CD1c-positive myeloid dendritic cell (primary cell): ENCODE results near the gene C11orf98.
A peak's percentile ranks its signal among the peaks of the same experiment; 100 is the strongest.
"Not testable (repeated sequence)": the region's sequence is repeated elsewhere in the genome, so short reads cannot be mapped to it uniquely, and the experiment has no call there.

ENCODE experiments used
- DNase-seq: peaks from one replicate; pipeline ENCODE4 v3.0.0-alpha.2; 2016; ENCODE audit errors: extremely low spot score

The C11orf98 gene

GRCh38 chr11:62682518-62682917 lies 17.5 kb upstream of the C11orf98 start:
- no peak for DNase-seq

GRCh38 chr11:62680825-62681240 lies 15.8 kb upstream of the C11orf98 start:
- DNase-seq, result peak; percentile 64

GRCh38 chr11:62678770-62679696 lies 14.0 kb upstream of the C11orf98 start, which contains the start of gene UBXN1:
Gene UBXN1 (minus strand): TSS chr11:62679073. CDS start chr11:62678923, 150 bp downstream.
- peak; percentile 98 for DNase-seq

GRCh38 chr11:62678433-62678769 lies 13.4 kb upstream of the C11orf98 start:
- no peak for DNase-seq

- no peak for DNase-seq
These were observed 12.7 kb upstream of the C11orf98 start for GRCh38 chr11:62677714-62678113.

GRCh38 chr11:62677156-62677555 lies 12.1 kb upstream of the C11orf98 start:
- no peak for DNase-seq

- no peak for DNase-seq
These were observed 11.7 kb upstream of the C11orf98 start for GRCh38 chr11:62676698-62677097.

GRCh38 chr11:62675415-62675814 lies 10.4 kb upstream of the C11orf98 start:
- not testable (repeated sequence) for DNase-seq

- no peak for DNase-seq
These were observed 8.2 kb upstream of the C11orf98 start for GRCh38 chr11:62673196-62673525.

GRCh38 chr11:62671608-62672389 lies 6.8 kb upstream of the C11orf98 start, which contains the start of the genes LBHD1 and UQCC3:
Gene LBHD1 (minus strand): TSS chr11:62672267. CDS start chr11:62670031, 2,236 bp downstream.
Gene UQCC3 (plus strand): TSS chr11:62671673. CDS start chr11:62671746, 73 bp downstream.
- peak; percentile 89 for DNase-seq

- DNase-seq, result no peak
These were observed 6.2 kb upstream of the C11orf98 start for GRCh38 chr11:62671236-62671607.

- DNase-seq, result no peak
These were observed 4.6 kb upstream of the C11orf98 start for GRCh38 chr11:62669420-62670161.

GRCh38 chr11:62667460-62667859 lies 2.5 kb upstream of the C11orf98 start:
- DNase-seq, result no peak

- DNase-seq, result no peak
These were observed 1.4 kb upstream of the C11orf98 start for GRCh38 chr11:62666259-62666926.

- DNase-seq, result peak; percentile 61
These were observed 719 bp upstream of the C11orf98 start for GRCh38 chr11:62665599-62666258.

- peak; percentile 49 for DNase-seq
These were observed 470 bp downstream of the C11orf98 start for GRCh38 chr11:62664405-62665074.

- DNase-seq, result no peak
These were observed 8.1 kb downstream of the C11orf98 start for GRCh38 chr11:62656796-62657429.

- DNase-seq, result no peak
These were observed 10.7 kb downstream of the C11orf98 start for GRCh38 chr11:62654297-62654696.

GRCh38 chr11:62652161-62653006 lies 12.6 kb downstream of the C11orf98 start:
- DNase-seq, result no peak
